GM21360 (cell line): ENCODE results near the gene CTNNA3.

Experiments used
- ATAC-seq: cut with Tn5 transposase; IDR thresholded peaks from one replicate; pipeline ENCODE4 v1.9.1; 2021; ENCODE audit warnings: mild to moderate bottlenecking, moderate library complexity; ENCODE audit not compliant: unreplicated experiment

The CTNNA3 gene

GRCh38 chr10:67666416-67667034 lies 29.5 kb downstream of the CTNNA3 start:
- ATAC-seq, result no peak

GRCh38 chr10:67665491-67665890 lies 30.5 kb downstream of the CTNNA3 start:
- ATAC-seq, result no peak

- no peak for ATAC-seq
These were observed 31.1 kb downstream of the CTNNA3 start for GRCh38 chr10:67664942-67665341.

GRCh38 chr10:67663449-67664087 lies 32.4 kb downstream of the CTNNA3 start:
- no peak for ATAC-seq

GRCh38 chr10:67662415-67662814 lies 33.6 kb downstream of the CTNNA3 start:
- ATAC-seq, result no peak

- no peak for ATAC-seq
These were observed 36.5 kb downstream of the CTNNA3 start for GRCh38 chr10:67659497-67659896.

GRCh38 chr10:67657775-67658174 lies 38.2 kb downstream of the CTNNA3 start:
- ATAC-seq, result no peak

GRCh38 chr10:67650558-67650957 lies 45.4 kb downstream of the CTNNA3 start:
- ATAC-seq, result no peak

- no peak for ATAC-seq
These were observed 47.3 kb downstream of the CTNNA3 start for GRCh38 chr10:67648613-67649229.

- ATAC-seq, result no peak
These were observed 65.1 kb downstream of the CTNNA3 start for GRCh38 chr10:67630904-67631303.

GRCh38 chr10:67629461-67629971 lies 66.5 kb downstream of the CTNNA3 start:
- peak; percentile 58 for ATAC-seq

- ATAC-seq, result no peak
These were observed 73.0 kb downstream of the CTNNA3 start for GRCh38 chr10:67622984-67623383.

- no peak for ATAC-seq
These were observed 73.5 kb downstream of the CTNNA3 start for GRCh38 chr10:67622511-67622910.

- no peak for ATAC-seq
These were observed 74.2 kb downstream of the CTNNA3 start for GRCh38 chr10:67621834-67622233.

- ATAC-seq, result no peak
These were observed 77.9 kb downstream of the CTNNA3 start for GRCh38 chr10:67618116-67618515.

- peak; percentile 98 for ATAC-seq
These were observed 83.1 kb downstream of the CTNNA3 start for GRCh38 chr10:67612577-67613537.

GRCh38 chr10:67612176-67612575 lies 83.8 kb downstream of the CTNNA3 start:
- ATAC-seq, result no peak

GRCh38 chr10:67609996-67610793 lies 85.8 kb downstream of the CTNNA3 start:
- ATAC-seq, result no peak

GRCh38 chr10:67608001-67608400 lies 88.0 kb downstream of the CTNNA3 start:
- no peak for ATAC-seq

GRCh38 chr10:67607472-67607871 lies 88.5 kb downstream of the CTNNA3 start:
- no peak for ATAC-seq
